DOHH2 (cell line): ENCODE data around the gene TAF5.

Experiments
- H3F3A ChIP-seq: fragments of 200-600 bp; sonication (generic), shearing (Covaris generic); 2 replicates; pipeline ENCODE4 v1.6.0; 2016; ENCODE audit warnings: antibody characterized with exemption, mild to moderate bottlenecking; ENCODE audit not compliant: control insufficient read depth, insufficient read depth
- H3K27ac ChIP-seq: fragments of 200-600 bp; sonication (generic); 2 replicates; pipeline ENCODE4 v1.5.1; 2014; ENCODE audit warnings: low read depth, mild to moderate bottlenecking, low read length, moderate library complexity
- H3K27me3 ChIP-seq: fragments of 200-600 bp; sonication (generic); 2 replicates; pipeline ENCODE4 v1.6.1; 2014; ENCODE audit warnings: mild to moderate bottlenecking, low read length, mixed read lengths; ENCODE audit not compliant: control insufficient read depth
- H3K36me3 ChIP-seq: fragments of 200-600 bp; sonication (generic); 2 replicates; pipeline ENCODE4 v1.6.1; 2014; ENCODE audit warnings: mild to moderate bottlenecking, low read length, moderate library complexity, mixed read lengths; ENCODE audit not compliant: control insufficient read depth
- H3K4me1 ChIP-seq: fragments of 200-600 bp; sonication (generic); 2 replicates; pipeline ENCODE4 v1.6.1; 2014; ENCODE audit warnings: mild to moderate bottlenecking, low read length, mixed read lengths; ENCODE audit not compliant: control insufficient read depth
- H3K4me2 ChIP-seq: fragments of 200-600 bp; sonication (generic); 2 replicates; pipeline ENCODE4 v1.6.0; 2014; ENCODE audit warnings: mild to moderate bottlenecking, low read length, moderate library complexity
- H3K4me3 ChIP-seq: fragments of 200-600 bp; sonication (generic); 2 replicates; pipeline ENCODE4 v1.5.1; 2014; ENCODE audit warnings: mild to moderate bottlenecking, low read length, mixed read lengths
- H3K79me2 ChIP-seq: fragments of 200-600 bp; sonication (generic); 2 replicates; pipeline ENCODE4 v1.6.1; 2014; ENCODE audit warnings: mild to moderate bottlenecking, low read length, mixed read lengths; ENCODE audit not compliant: control insufficient read depth
- H3K9me2 ChIP-seq: fragments of 200-600 bp; sonication (generic); replicated peaks from 2 replicates; pipeline ENCODE4 v1.6.1; 2014; ENCODE audit warnings: mild to moderate bottlenecking, low read length, mixed read lengths; ENCODE audit not compliant: control insufficient read depth
- H3K9me3 ChIP-seq: fragments of 200-600 bp; sonication (generic); 2 replicates; pipeline ENCODE4 v1.6.1; 2014; ENCODE audit warnings: antibody characterized with exemption, low read length, mixed read lengths; ENCODE audit not compliant: control insufficient read depth, insufficient read depth
- H4K20me1 ChIP-seq: fragments of 200-600 bp; sonication (generic); 2 replicates; pipeline ENCODE4 v1.6.0; 2014; ENCODE audit warnings: low read depth, mild to moderate bottlenecking, antibody characterized with exemption, low read length, moderate library complexity; ENCODE audit not compliant: control insufficient read depth, insufficient read depth
- EZH2phosphoT487 ChIP-seq: fragments of 200-600 bp; sonication (generic); IDR thresholded peaks from 2 replicates; pipeline ENCODE4 v1.6.1; 2017; ENCODE audit warnings: borderline replicate concordance, mild to moderate bottlenecking, antibody characterized with exemption, low read length, moderate library complexity, mixed read lengths
- TF ChIP-seq, protein P1 (sequence below): fragments of 200-600 bp; sonication (generic); IDR thresholded peaks from one replicate; pipeline ENCODE4 v1.5.1; 2014; ENCODE audit warnings: antibody characterized with exemption, mild to moderate bottlenecking, low read depth, low read length; ENCODE audit not compliant: poor library complexity, severe bottlenecking

The TAF5 gene

DNA sequence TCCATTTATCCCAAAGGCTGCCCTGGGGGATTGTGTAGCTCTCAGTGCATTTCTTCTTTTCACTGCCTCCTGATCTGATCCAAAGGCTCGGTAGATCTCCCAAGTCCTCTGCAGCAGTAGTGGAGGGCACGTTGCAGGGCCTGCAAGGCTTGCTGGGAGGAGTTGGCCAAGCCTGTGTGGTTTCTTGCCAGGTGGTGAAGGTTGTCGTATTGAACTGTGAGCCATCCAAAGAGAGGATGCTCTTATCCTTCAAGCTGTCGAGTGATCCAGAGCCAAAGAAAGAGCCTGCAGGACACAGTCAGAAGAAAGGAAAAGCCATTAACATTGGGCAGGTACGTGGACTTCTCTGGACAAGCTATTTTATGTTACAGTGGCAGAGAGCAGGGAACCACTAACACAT lies 49.8 kb downstream of the TAF5 start:
- H4K20me1 ChIP-seq = no peaks in the 10 kb centered on the region
- H3K27ac ChIP-seq = no peak overlapping the region
- H3K4me1 ChIP-seq = no peaks in the 10 kb centered on the region
- H3K27me3 ChIP-seq = no peaks in the 10 kb centered on the region
- peaks cover 93% of the 10 kb centered on the region for H3K36me3 ChIP-seq
- no peaks in the 10 kb centered on the region for H3F3A ChIP-seq
- TF ChIP-seq, protein P1, sequence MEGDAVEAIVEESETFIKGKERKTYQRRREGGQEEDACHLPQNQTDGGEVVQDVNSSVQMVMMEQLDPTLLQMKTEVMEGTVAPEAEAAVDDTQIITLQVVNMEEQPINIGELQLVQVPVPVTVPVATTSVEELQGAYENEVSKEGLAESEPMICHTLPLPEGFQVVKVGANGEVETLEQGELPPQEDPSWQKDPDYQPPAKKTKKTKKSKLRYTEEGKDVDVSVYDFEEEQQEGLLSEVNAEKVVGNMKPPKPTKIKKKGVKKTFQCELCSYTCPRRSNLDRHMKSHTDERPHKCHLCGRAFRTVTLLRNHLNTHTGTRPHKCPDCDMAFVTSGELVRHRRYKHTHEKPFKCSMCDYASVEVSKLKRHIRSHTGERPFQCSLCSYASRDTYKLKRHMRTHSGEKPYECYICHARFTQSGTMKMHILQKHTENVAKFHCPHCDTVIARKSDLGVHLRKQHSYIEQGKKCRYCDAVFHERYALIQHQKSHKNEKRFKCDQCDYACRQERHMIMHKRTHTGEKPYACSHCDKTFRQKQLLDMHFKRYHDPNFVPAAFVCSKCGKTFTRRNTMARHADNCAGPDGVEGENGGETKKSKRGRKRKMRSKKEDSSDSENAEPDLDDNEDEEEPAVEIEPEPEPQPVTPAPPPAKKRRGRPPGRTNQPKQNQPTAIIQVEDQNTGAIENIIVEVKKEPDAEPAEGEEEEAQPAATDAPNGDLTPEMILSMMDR = no peak
- TF ChIP-seq EZH2phosphoT487 = no peak
- no peak overlapping the region for H3K4me3 ChIP-seq
- H3K9me2 ChIP-seq = no peaks in the 10 kb centered on the region
- no peak overlapping the region for H3K4me2 ChIP-seq
- H3K79me2 ChIP-seq = no peaks in the 10 kb centered on the region; the same call in 1 of the 2 replicates
- no peaks in the 10 kb centered on the region for H3K9me3 ChIP-seq

DNA sequence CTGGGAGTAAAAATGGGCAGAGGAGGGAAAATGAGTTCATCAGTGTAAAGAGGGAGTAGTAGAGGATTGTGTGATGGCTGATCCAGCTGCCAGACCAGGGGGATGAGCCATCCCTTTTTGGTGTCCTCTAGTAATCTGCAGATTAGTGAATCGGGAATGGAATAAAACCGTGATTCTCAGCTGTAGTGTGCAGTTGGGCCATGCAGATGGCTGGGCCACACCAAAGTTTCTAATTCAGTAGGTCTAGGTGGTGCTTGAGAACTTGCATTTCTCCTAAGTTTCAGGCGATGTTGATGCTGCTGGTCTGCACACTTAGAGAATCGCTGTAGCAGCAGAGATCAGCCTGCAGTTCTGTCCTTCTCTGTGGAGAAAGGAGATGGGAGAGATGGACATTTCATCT lies 51.3 kb downstream of the TAF5 start:
- no peak overlapping the region for H3K4me2 ChIP-seq
- H3K4me1 ChIP-seq = no peaks in the 10 kb centered on the region
- H3K27ac ChIP-seq = no peak overlapping the region
- peaks cover 93% of the 10 kb centered on the region for H3K36me3 ChIP-seq
- H3K9me3 ChIP-seq = no peaks in the 10 kb centered on the region
- peaks cover 3% of the 10 kb centered on the region; the same call in 1 of the 2 replicates for H3K79me2 ChIP-seq
- TF ChIP-seq, protein P1 = no peak
- no peak for TF ChIP-seq EZH2phosphoT487
- no peaks in the 10 kb centered on the region; the same call in 1 of the 2 replicates for H4K20me1 ChIP-seq
- no peaks in the 10 kb centered on the region for H3K27me3 ChIP-seq
- H3K4me3 ChIP-seq = no peak overlapping the region
- H3K9me2 ChIP-seq = no peaks in the 10 kb centered on the region
- no peaks in the 10 kb centered on the region for H3F3A ChIP-seq

DNA sequence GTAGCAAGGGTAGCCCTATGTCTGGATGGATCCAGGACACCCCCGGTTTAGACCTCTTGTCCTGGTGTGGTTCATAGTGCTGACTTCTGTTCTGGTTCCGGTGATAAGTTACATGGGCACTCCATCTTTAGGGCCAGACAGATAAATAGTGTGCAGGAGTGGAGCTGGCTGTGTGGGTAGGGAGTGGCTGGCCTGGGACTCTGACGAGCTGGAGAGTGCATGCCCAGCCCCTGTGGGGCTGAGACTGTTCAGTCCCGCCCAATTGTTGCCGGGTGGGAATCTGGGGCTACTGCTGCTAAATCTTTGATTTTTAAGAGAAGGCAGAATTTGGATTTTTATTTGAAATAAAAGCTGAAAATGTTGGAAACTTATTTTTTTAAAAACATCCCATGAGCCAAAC lies 56.0 kb downstream of the TAF5 start:
- H3K4me2 ChIP-seq = no peak overlapping the region
- H3K27me3 ChIP-seq = no peaks in the 10 kb centered on the region
- peaks cover 5% of the 10 kb centered on the region for H4K20me1 ChIP-seq
- no peaks in the 10 kb centered on the region; the same call in 1 of the 2 replicates for H3K4me1 ChIP-seq
- 0 out of 2 replicates have a peak, but pooled peaks cover 5% of the 10 kb centered on the region for H3F3A ChIP-seq
- no peaks in the 10 kb centered on the region for H3K9me3 ChIP-seq
- H3K27ac ChIP-seq = no peak overlapping the region
- no peak overlapping the region for H3K4me3 ChIP-seq
- H3K9me2 ChIP-seq = no peaks in the 10 kb centered on the region
- peaks cover 3% of the 10 kb centered on the region; the same call in 1 of the 2 replicates for H3K79me2 ChIP-seq
- peaks cover 91% of the 10 kb centered on the region for H3K36me3 ChIP-seq
- TF ChIP-seq EZH2phosphoT487 = no peak
- TF ChIP-seq, protein P1 = no peak

DNA sequence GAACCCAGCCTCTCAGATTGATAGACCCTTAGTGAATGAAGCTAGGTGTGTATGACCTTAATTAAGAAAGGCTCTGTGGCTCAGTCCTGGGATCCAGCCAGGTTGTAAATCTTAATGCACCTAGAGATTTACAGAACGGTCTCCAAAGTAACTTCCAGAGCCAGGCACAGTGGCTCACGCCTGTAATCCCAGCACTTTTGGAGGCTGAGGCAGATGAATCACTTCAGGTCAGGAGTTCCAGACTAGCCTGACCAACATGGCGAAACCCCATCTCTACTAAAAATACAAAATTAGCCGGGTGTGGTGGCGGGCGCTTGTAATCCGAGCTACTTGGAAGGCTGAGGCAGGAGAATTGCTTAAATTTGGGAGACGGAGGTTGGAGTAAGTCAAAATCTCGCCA lies 60.1 kb downstream of the TAF5 start:
- H3K9me2 ChIP-seq = no peaks in the 10 kb centered on the region
- H4K20me1 ChIP-seq = peaks cover 5% of the 10 kb centered on the region
- H3K27me3 ChIP-seq = no peaks in the 10 kb centered on the region
- peaks cover 93% of the 10 kb centered on the region for H3K36me3 ChIP-seq
- peaks cover 3% of the 10 kb centered on the region; the same call in 1 of the 2 replicates for H3K79me2 ChIP-seq
- no peak for TF ChIP-seq EZH2phosphoT487
- TF ChIP-seq, protein P1 = no peak
- H3K4me2 ChIP-seq = no peak overlapping the region
- no peaks in the 10 kb centered on the region; the same call in 1 of the 2 replicates for H3K4me1 ChIP-seq
- H3F3A ChIP-seq = 0 out of 2 replicates have a peak, but pooled peaks cover 5% of the 10 kb centered on the region
- no peaks in the 10 kb centered on the region for H3K9me3 ChIP-seq
- no peak overlapping the region for H3K27ac ChIP-seq
- H3K4me3 ChIP-seq = no peak overlapping the region
